Stimulated activated CD8-positive, alpha-beta memory T cell treated with anti-CD3 and anti-CD28 coated beads, Interleukin-2, amount 100 ng/mL, for 48 hours (primary cell): Measurements from ENCODE around the gene CEP295NL.

Source experiments
- DNase-seq, 2 donors: peaks; one replicate each; pipeline ENCODE4 v3.0.0-alpha.2; 2020; ENCODE audit warnings: low read depth in 2 of 2

Gene CEP295NL

GRCh38 chr17:78865682-78866390 lies 37.2 kb downstream of the CEP295NL start:
- DNase-seq = peak; percentile 41 to 52

DNA sequence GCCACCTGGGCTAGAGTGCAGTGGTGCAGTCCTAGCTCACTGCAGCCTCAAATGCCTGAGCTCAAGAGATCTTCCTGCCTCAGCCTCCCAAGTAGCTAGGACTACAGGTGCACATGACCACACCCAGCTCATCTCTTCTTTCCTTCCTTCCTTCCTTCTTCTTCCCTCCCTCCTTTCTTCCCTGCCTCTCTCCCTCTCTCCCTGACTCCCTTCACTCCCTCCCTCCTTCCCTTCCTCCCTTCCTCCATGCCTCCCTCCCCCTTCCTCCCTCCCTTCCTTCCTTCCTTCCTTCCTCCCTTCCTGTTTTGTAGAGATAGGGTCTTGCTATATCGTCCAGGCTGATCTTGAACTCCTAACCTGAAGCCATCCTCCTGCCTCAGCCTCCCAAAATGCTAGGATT lies 38.9 kb downstream of the CEP295NL start:
- DNase-seq = no peak

GRCh38 chr17:78862073-78863023 lies 40.7 kb downstream of the CEP295NL start:
- DNase-seq = no peak

- DNase-seq = no peak
Measured at GRCh38 chr17:78861229-78861628, 41.8 kb downstream of the CEP295NL start.

GRCh38 chr17:78859051-78859450 lies 44.0 kb downstream of the CEP295NL start:
- no peak for DNase-seq

DNA sequence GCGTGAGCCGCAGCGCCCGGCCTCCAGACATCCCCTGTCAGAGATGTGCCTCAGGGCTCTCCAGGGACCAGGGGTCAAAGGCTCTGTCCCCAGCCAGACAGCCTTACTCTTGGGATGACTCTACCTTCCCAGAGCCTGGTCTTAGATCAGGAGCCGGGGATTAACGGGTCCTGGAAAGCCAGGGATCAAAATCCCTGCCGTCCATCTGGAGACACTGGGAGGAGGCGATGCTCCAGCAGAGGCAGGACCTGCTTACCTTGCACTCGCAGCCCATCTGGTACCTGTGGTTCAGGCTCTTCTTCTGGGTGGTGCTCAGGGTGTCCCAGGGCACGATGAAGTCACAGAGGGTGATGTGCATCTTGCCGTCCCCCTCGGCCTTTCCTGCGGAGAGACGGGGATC lies 45.7 kb downstream of the CEP295NL start:
- no peak for DNase-seq

DNA sequence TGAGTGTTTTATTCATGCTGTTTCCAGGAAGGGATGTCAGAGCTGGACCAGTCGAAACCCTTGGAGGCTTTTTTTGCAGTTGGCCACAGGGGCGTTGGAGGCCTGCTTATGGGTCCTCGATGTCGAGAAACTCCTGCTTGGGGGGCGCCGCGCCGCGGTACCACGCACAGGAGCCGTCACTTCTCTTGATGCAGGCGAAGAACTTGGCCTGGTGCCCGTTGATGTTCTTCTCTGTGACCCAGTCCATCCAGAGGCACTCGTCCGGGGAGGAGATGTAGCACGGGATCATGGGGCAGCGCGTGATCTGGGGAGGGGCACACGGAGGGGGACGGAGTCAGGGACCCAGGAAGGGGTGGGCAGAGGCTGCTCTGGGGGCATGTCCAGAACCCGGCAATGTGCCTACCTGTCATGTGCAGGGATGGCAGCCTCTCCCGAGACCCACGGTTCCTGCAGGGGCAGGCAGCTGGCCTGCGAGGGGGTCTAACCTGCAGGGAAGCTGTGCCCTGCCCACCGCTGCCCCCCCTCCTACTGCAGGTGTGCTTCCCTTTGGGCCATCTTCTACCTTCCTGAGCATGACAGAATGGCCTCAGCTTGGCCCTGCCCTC lies 47.3 kb downstream of the CEP295NL start:
- DNase-seq = no peak

- DNase-seq = no peak
Measured at GRCh38 chr17:78854508-78854907, 48.5 kb downstream of the CEP295NL start.

GRCh38 chr17:78853926-78854394 lies 49.0 kb downstream of the CEP295NL start:
- DNase-seq = no peak

- no peak for DNase-seq
Measured at GRCh38 chr17:78852709-78853121, 50.3 kb downstream of the CEP295NL start.

DNA sequence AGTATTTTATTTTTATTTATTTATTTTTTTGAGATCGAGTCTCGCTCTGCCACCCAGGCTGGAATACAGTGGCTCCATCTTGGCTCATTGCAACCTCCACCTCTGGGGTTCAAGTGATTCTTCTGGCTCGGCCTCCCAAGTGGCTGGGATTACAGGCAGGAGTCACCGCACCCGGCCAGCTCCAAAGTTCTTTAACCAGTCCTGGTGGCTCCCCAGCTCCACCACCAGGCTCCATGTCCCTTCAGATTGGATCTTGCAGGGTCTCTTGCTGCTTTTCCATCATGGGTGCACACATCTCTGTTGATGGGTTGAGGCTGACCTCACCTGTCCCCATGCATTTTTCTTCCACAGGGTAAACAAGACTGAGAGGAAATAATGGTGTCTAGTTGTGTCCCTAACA lies 54.0 kb downstream of the CEP295NL start:
- no peak for DNase-seq

DNA sequence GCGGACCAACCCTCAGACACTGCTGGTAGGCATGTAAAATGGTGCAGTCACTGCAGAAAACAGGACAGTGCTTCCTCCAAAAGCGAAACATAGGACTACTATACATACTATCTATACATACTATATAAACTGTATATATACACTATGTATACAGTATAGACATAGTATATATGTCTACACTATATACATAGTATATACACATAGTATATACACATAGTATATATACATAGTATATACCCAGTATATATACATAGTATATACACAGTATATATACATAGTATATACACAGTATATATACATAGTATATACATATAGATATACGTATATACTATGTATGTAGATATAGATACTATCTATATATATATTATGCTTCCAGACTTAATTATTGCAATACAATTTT lies 55.9 kb downstream of the CEP295NL start:
- DNase-seq = no peak

DNA sequence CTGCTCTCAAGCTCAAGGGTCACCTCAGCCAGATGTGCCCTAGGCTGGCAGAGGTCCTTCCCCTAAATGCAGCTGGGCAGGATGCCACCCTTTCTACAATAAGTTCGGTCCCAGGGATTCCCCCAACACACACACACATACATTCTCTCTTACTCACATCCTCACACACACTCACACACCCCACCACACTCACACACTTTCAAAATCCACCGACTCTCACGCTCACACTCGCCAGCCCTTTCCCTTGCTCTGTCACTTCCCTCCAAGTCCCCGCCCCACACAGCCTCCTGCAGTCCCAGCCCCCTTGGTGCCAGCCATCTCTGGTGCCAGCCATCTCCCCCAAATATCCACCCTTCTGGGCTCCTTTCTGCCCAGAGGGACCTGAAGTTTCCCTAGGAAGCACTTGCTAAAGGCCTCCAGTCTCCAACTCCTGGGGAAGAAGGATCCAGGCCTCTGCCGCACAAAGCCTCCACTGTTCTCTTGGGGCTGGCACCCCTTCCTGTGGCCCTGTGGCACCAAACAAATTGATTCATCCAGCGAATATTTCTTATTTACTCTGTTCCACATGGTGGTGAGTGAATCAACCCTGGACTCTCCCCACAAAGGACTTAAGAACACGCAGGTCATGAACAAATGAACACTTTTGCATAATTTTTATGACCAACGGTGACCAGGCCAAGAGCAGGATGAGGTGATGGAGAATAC lies 58.5 kb downstream of the CEP295NL start:
- DNase-seq = no peak

- DNase-seq = peak; percentile 20 to 24
Measured at GRCh38 chr17:78842881-78843565, 60.0 kb downstream of the CEP295NL start.

GRCh38 chr17:78840780-78841611 lies 62.0 kb downstream of the CEP295NL start, which contains the start of gene USP36:
TSS of gene USP36 (minus strand) at chr17:78840814. CDS start at chr17:78836363, 4,451 bp downstream.
- peak; percentile 99 to 100 for DNase-seq
